ENCODE results near the gene MDM4.

Gene MDM4

GRCh38 chr1:204579681-204580080 is 63.5 kb downstream of the MDM4 start:
- no peak overlapping the region for H3K4me3 ChIP-seq (ENCODE audit: control insufficient read depth, low read depth, low read length)
- no peak for TF ChIP-seq CTCF (conservative IDR thresholded peaks at IDR 0.05; ENCODE audit: control insufficient read depth, insufficient read depth, low read depth, low read length)
- no peak for DNase-seq (ENCODE audit: low read depth)

GRCh38 chr1:204580862-204581261 is 64.7 kb downstream of the MDM4 start:
- no peak overlapping the region for H3K4me3 ChIP-seq (ENCODE audit: control insufficient read depth, low read depth, low read length)
- DNase-seq (ENCODE audit: low read depth) = no peak
- no peak for TF ChIP-seq CTCF (conservative IDR thresholded peaks at IDR 0.05; ENCODE audit: control insufficient read depth, insufficient read depth, low read depth, low read length)

GRCh38 chr1:204581759-204582158 is 65.6 kb downstream of the MDM4 start:
- H3K4me3 ChIP-seq (ENCODE audit: control insufficient read depth, low read depth, low read length) = no peak overlapping the region
- TF ChIP-seq CTCF (conservative IDR thresholded peaks at IDR 0.05; ENCODE audit: control insufficient read depth, insufficient read depth, low read depth, low read length) = no peak
- DNase-seq (ENCODE audit: low read depth) = no peak

DNA sequence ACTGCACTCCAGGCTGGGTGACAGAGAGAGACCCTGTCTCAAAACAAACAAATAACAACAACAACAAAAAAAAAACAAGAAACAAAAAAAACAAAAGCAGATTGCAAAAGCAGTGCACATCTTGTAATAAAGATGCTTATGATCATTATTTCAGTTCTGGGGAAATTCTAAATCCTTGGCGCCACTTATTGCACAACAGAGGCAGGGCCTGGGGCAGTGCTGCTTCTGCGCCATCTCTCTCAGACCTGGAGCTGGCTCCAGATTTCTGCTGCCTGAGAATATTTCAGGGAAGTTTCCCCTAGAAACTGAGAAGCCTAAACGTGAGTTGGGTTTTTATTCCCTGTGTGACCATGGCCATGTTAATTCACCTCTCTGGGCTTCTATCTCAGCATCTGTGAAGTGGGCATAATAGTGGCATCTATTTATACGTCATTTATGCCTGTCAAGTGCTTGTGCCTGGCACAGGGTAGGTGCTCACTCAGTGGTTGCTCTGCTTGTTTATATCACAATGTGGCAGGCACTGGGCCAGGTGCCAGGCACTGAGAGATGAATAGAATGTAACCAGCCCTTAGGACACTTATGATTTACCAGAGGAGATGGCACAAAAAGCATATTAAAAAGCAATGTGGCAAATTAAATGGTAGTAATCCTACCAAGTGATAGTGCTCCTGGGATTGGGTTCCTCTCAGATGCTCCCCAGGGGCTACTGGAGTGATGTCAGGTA is 67.9 kb downstream of the MDM4 start:
- no peak overlapping the region for H3K4me3 ChIP-seq (ENCODE audit: control insufficient read depth, low read depth, low read length)
- DNase-seq (ENCODE audit: low read depth) = no peak
- TF ChIP-seq CTCF (conservative IDR thresholded peaks at IDR 0.05; ENCODE audit: control insufficient read depth, insufficient read depth, low read depth, low read length) = no peak

DNA sequence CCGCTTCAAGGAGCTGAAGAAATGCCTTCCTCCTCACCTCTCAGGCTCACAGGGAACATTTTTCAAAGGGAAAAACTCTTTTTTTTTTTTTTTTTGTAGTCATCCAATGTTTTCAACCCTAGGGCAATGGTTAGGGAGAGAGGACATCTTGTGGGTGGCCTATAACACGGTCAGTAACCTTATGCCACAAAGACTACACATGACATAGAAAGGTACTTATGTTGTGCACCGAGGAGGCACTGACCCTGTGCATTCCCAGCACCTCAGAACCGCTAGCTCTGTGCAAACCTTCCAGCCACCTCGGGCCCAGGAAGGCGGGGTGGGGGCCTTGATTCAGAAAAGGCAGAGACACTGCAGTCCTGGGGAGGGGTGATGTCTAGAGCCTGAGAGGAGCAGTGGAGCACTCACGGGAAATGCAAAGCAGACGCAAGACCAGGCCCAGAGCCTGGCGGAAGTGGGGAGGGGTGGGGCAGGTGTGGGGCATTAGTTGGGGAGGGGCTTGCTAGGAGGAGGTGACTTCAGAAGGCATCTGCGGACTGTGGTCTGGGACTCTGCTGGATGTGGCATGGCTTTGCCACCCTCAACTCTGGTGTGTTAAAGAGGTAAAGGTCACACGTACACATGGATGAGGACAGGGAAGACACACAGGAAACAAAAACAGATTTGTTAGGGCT is 68.6 kb downstream of the MDM4 start:
- no peak for TF ChIP-seq CTCF (conservative IDR thresholded peaks at IDR 0.05; ENCODE audit: control insufficient read depth, insufficient read depth, low read depth, low read length)
- no peak for DNase-seq (ENCODE audit: low read depth)
- no peak overlapping the region for H3K4me3 ChIP-seq (ENCODE audit: control insufficient read depth, low read depth, low read length)

GRCh38 chr1:204587621-204588020 is 71.4 kb downstream of the MDM4 start:
- TF ChIP-seq CTCF (conservative IDR thresholded peaks at IDR 0.05; ENCODE audit: control insufficient read depth, insufficient read depth, low read depth, low read length) = no peak
- H3K4me3 ChIP-seq (ENCODE audit: control insufficient read depth, low read depth, low read length) = no peak overlapping the region
- no peak for DNase-seq (ENCODE audit: low read depth)

All from fibroblast of mammary gland (primary cell).